IMR-90 (cell line): ENCODE data around the gene DCDC1.

Source experiments
- BHLHE40 ChIP-seq: fragments of 150-350 bp; IDR thresholded peaks from 2 replicates; pipeline ENCODE4 v1.6.1; 2016; ENCODE audit warnings: mild to moderate bottlenecking, low read depth, low read length
- CEBPB ChIP-seq: IDR thresholded peaks from 2 replicates; pipeline ENCODE4 v1.6.1; 2012; ENCODE audit warnings: low read depth, low read length, improper control_type of control experiment
- CHD1 ChIP-seq: IDR thresholded peaks from 2 replicates; pipeline ENCODE4 v1.6.1; 2012; ENCODE audit warnings: low read depth, low read length, improper control_type of control experiment
- POLR2A ChIP-seq: IDR thresholded peaks from 2 replicates; pipeline ENCODE4 v1.6.1; 2012; ENCODE audit warnings: mild to moderate bottlenecking, low read depth, low read length
- RAD21 ChIP-seq: IDR thresholded peaks from 2 replicates; pipeline ENCODE4 v1.6.1; 2012; ENCODE audit warnings: low read length, improper control_type of control experiment
- RCOR1 ChIP-seq: IDR thresholded peaks from 2 replicates; pipeline ENCODE4 v1.6.1; 2012; ENCODE audit warnings: mild to moderate bottlenecking, low read length, improper control_type of control experiment; ENCODE audit not compliant: insufficient replicate concordance
- SMC3 ChIP-seq: fragments of 150-350 bp; IDR thresholded peaks from 2 replicates; pipeline ENCODE4 v1.6.1; 2016; ENCODE audit warnings: low read depth, mild to moderate bottlenecking, antibody characterized with exemption, low read length, moderate library complexity
- TF ChIP-seq, protein P1 (sequence below): conservative IDR thresholded peaks from 2 replicates; pipeline ENCODE4 v1.5.1; 2012; ENCODE audit warnings: mild to moderate bottlenecking, low read depth, low read length, improper control_type of control experiment
- TF ChIP-seq, protein P2 (sequence below): fragments of 150-350 bp; IDR thresholded peaks from 2 replicates; pipeline ENCODE4 v1.6.1; 2017; ENCODE audit warnings: mild to moderate bottlenecking, antibody characterized with exemption, low read length, low read depth

DNA sequence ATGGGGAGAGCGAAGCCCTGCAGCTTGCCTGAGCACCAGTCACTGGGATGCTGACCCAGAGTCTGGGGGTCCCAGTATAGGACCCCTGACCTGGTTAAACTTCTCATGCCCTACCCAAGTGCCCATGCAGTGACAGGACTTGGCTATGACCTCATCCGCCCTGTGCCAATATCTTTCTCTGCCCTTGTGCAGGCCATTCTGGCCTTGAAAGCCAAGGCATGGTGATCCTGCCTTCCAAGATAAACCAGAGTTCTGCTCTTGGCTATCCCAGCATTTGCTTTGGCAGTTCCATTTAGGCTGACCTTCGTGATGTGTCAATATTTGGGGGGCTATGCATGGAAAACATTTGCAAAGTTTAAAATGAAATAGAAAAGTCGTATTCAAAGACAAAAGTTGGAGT is 542.6 kb downstream of the DCDC1 start:
- TF ChIP-seq, protein P1, sequence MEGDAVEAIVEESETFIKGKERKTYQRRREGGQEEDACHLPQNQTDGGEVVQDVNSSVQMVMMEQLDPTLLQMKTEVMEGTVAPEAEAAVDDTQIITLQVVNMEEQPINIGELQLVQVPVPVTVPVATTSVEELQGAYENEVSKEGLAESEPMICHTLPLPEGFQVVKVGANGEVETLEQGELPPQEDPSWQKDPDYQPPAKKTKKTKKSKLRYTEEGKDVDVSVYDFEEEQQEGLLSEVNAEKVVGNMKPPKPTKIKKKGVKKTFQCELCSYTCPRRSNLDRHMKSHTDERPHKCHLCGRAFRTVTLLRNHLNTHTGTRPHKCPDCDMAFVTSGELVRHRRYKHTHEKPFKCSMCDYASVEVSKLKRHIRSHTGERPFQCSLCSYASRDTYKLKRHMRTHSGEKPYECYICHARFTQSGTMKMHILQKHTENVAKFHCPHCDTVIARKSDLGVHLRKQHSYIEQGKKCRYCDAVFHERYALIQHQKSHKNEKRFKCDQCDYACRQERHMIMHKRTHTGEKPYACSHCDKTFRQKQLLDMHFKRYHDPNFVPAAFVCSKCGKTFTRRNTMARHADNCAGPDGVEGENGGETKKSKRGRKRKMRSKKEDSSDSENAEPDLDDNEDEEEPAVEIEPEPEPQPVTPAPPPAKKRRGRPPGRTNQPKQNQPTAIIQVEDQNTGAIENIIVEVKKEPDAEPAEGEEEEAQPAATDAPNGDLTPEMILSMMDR: no peak
- TF ChIP-seq RCOR1 (no peak), SMC3 (no peak), CHD1 (no peak), POLR2A (no peak), CEBPB (no peak), BHLHE40 (no peak), RAD21 (no peak)
- TF ChIP-seq, protein P2, sequence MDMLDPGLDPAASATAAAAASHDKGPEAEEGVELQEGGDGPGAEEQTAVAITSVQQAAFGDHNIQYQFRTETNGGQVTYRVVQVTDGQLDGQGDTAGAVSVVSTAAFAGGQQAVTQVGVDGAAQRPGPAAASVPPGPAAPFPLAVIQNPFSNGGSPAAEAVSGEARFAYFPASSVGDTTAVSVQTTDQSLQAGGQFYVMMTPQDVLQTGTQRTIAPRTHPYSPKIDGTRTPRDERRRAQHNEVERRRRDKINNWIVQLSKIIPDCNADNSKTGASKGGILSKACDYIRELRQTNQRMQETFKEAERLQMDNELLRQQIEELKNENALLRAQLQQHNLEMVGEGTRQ: no peak
